ENCODE data around the gene SEMA5B.

SEMA5B gene

GRCh38 chr3:122992676-122993075 is 34.9 kb downstream of the SEMA5B start:
- DNase-seq, result no peak

DNA sequence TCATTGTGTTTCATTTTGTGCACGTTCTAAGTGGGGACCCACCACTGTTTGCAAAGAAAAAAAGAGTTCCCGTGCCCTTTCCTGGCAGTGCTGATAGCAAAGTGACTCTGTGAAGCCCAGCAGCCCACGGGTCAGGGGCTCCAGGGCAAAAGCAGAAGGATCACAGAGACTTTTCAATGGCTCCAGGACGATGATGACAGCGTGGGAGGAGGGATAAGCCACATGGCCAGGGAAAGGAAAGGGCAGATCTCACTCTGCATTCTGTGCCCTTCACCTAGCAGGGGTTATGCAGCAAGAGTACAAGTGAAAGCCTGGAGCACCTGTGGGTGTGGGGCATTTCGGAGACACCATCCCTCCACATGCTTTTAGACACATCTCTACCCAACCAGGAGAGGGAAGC is 35.4 kb downstream of the SEMA5B start:
- DNase-seq, result no peak

GRCh38 chr3:122991236-122991985 is 36.2 kb downstream of the SEMA5B start:
- DNase-seq, result no peak

- no peak for DNase-seq
Measured at GRCh38 chr3:122989856-122990575, 37.5 kb downstream of the SEMA5B start.

DNA sequence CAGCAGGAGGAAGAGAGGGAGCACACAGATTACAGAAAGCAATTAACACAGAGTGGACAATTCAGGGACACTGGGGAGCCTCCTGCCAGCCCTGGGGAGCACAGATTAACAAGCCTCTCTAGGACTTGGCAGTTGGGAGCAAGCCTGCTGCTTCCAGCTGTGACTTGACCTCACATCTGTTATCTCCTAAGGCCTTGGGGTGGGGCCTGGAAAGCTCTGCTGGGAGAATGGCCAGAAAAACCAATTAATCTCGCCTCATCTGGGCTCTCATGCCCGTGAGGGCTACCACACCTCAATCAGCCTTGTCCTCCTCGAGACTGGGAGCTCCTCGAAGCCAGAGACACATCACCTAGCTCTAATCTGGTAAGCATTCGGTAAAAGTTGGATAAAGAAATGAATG is 39.1 kb downstream of the SEMA5B start:
- no peak for DNase-seq

GRCh38 chr3:122987736-122988319 is 39.7 kb downstream of the SEMA5B start:
- no peak for DNase-seq

- DNase-seq, result no peak
Measured at GRCh38 chr3:122987231-122987630, 40.3 kb downstream of the SEMA5B start.

- no peak for DNase-seq
Measured at GRCh38 chr3:122986693-122987179, 40.8 kb downstream of the SEMA5B start.

GRCh38 chr3:122985539-122985938 is 42.0 kb downstream of the SEMA5B start:
- DNase-seq, result no peak

- DNase-seq, result no peak
Measured at GRCh38 chr3:122984650-122985049, 42.9 kb downstream of the SEMA5B start.

DNA sequence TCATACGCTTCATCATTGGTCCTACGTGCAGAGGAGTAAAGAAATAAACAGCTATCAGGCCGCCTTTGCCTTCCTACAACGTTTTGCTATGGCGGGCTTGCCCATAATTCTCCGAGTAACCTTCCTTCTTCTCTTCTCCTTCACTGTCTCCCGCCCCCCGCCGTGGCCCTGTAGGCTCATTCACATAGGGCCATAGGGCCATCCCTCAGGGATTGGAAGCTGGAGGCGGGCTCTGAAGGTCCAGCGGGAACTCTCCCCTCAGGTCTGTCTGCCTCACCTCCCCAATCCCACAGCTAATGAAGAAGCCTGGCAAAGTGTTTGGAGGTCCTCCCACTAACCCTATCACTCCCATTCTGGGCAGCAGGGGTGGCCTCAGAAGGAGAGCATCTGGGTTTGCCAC is 43.6 kb downstream of the SEMA5B start:
- no peak for DNase-seq

DNA sequence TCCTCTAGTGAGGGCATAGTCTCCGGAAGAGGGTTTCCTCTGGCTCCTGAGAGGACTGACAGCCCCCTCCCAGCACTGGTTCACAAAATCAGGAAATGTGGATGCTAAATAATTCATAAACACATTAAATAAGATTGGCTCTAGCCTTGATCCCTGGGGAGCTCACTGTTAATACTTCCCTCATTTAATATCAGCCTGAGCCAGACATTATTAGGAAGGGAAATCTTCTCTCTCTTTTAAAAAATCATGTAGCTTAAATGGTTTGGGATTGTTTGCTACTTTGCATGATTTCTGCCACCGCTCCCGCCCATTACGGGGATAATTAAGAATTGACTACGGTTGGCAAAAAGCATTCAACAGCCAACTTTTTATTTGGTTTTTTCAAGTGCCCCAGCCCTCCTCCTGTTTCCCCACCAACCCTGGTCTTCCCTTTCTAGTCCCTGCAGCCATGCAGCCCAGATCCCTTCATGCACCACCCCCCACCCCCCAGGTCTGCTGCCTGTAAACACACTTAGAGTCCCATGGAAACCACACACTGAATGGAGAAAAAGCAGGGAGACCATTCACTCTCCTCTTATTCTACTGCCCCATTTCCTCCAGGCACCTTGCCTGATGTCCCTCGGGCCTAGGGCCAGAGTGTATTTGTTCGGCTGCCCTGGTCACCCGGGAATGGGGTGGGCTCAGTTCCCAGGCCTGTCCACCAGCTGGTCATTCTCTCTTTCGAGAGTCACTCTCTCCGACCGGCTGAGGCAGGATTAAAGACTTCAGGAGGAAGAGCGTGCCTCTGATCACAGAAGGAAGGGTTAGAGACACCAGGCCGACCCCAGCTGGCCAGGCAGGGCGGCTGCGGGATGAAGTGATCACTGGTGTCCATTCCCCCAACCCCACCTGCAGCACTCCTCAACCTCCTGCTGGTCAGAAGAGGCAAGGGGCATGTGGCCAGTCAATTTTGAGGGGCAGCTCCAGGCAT is 45.1 kb downstream of the SEMA5B start:
- no peak for DNase-seq

DNA sequence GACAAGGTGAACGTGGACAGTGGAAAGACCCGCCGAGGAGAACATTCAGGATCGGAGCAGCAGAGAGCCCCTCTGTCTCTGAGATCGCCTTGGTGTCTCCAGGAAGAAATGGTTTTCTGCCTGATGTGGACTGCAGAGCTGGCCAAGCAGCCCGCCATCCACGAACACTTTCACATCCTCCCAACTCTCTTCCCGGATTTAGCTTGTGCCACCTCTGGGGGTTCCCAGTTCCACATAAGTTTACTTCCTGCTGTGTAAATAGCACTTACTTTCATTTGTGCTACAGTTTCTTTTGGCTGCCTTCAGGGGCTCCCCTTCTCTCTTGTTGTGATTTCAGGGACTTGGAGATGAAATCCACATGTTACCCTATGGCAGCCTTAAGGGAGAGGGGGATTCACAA is 48.4 kb downstream of the SEMA5B start:
- no peak for DNase-seq

GRCh38 chr3:122978569-122978968 is 49.0 kb downstream of the SEMA5B start:
- DNase-seq, result no peak

DNA sequence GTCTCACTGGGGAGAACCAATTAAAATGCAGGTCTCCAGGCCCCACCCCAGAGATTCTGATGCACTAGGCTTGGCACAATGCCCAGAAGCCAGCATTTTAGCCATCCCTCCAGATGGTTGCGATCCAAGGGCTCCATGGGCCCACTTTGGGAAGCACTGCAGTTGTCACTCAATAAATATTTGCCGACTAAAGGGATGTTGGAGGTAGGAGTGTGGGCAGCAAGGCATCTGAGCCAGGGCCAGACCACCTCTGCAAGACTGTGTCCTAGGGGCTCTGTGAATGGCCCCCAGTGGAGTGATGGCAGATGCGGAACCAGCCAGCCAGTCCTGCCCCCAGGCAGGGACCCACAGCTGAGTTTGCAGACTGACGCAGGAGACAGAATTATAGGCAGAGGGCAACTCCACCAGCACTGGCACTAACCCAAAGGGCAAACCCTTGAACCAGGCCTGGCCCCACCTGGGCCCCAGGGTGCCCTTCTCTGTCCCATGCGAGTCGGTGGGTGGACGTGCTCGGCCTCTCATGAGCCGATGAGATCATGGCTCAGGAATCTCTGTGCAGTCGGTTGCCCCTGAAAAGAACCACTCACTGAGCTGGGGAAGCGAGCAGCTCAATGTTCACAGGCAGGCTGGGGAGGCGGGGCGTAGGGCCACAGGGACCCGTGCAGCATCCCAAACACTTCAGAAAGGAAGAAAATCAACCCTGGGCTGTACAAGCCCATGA is 49.7 kb downstream of the SEMA5B start:
- DNase-seq, result no peak

GRCh38 chr3:122975924-122976293 is 51.7 kb downstream of the SEMA5B start:
- no peak for DNase-seq

GRCh38 chr3:122975163-122975923 is 52.2 kb downstream of the SEMA5B start:
- DNase-seq, result no peak

DNA sequence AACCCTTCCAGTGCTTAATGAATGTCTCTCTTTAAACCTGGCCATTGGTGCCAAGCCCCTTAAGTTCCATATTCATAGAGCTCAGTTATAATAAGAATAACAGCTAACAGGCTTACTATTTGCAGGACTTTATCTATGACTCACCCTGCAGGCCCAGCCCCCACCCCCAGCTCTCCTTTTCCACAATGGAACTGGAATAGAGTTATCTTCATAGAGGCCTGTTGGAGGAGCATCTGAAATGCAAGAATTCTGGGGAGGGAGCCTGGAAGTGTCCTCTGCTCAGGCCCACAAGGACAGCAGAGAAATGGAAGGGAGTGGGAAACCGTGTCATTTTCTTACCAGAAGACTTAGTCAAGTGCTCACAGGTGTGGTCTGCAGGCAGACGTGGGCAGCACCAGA is 52.8 kb downstream of the SEMA5B start:
- no peak for DNase-seq

DNA sequence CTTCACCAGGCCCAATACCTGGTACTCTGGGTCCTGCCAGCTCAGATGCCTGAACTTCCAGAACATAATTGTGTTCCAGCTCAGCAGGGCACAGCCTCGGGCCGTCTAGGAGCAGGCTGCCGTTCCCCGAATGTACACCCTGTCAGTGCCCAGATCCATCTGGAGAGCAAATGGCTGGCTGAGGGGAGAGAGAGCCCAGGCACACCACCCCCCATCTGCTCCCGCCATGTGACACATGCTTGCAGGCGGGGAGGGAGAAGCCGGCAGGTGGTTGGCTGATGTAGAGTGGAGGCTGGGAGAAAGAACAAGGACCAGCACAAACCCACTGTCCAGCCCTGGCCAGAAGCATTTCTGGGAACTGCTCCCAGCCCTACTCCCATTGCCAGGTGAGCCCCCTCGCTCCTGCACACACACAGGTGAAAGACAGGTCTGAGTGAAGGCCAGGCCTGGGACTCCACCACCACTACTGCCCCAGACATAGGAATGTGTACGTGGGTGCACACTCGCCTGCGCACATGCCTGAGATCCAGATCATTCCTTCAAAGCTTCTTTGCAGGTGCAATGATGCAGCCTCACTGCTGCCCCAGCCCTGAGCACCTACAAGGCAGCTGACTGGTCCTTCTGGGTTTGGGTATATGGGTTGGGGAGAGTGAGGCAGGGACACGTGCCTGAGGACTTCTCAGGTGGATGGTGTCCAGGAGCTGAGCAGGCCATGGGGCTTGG is 53.5 kb downstream of the SEMA5B start:
- DNase-seq, result no peak

- no peak for DNase-seq
Measured at GRCh38 chr3:122972141-122972540, 55.4 kb downstream of the SEMA5B start.
